Keratinocyte (primary cell): ENCODE measurements around the gene IGFALS. TPM values are rescaled to one million over a fixed set of nuclear protein-coding genes. Genes with fewer than 3 reads are reported as not detected.

Experiments used
- DNase-seq: peaks from one replicate; pipeline ENCODE4 v3.0.0-alpha.2; 2011; ENCODE audit warnings: low read depth, missing footprints, low spot score
- FAIRE-seq: peaks from 2 replicates; lab custom pipeline; 2011; peaks lifted over from hg19 to GRCh38; lab: Jason Lieb, UNC
- H2AFZ ChIP-seq: 2 replicates; pipeline ENCODE4 v1.6.0; 2012; ENCODE audit warnings: low read length, control low read depth, inconsistent platforms; ENCODE audit not compliant: control insufficient read depth
- H3K27ac ChIP-seq: 2 replicates; pipeline ENCODE4 v1.5.1; 2011; ENCODE audit warnings: low read length; ENCODE audit not compliant: control insufficient read depth, insufficient read depth
- H3K27me3 ChIP-seq: 3 replicates; pipeline ENCODE4 v1.6.0; 2011; ENCODE audit warnings: low read length; ENCODE audit not compliant: control insufficient read depth, insufficient read depth; ENCODE audit errors: extremely low read depth
- H3K36me3 ChIP-seq, 2 experiments: 2 replicates in 1 of 2; 3 replicates in 1 of 2; pipeline ENCODE4 v1.5.1; 2011; ENCODE audit warnings: low read length in 2 of 2, mild to moderate bottlenecking in 1 of 2; ENCODE audit not compliant: control insufficient read depth in 2 of 2, insufficient read depth in 2 of 2; ENCODE audit errors: extremely low read depth in 1 of 2
- H3K4me1 ChIP-seq: 3 replicates; pipeline ENCODE4 v1.5.1; 2011; ENCODE audit warnings: low read length; ENCODE audit not compliant: control insufficient read depth, insufficient read depth; ENCODE audit errors: extremely low read depth
- H3K4me2 ChIP-seq: 3 replicates; pipeline ENCODE4 v1.6.0; 2011; ENCODE audit warnings: low read depth, low read length; ENCODE audit not compliant: control insufficient read depth, insufficient read depth; ENCODE audit errors: extremely low read depth
- H3K4me3 ChIP-seq, 3 experiments: fragments of 200-600 bp in 1 of 3; sonication (generic) in 1 of 3; 2 replicates in 2 of 3; 3 replicates in 1 of 3; pipeline ENCODE4 v1.5.1; 2011 to 2016; ENCODE audit warnings: low read length in 3 of 3, mild to moderate bottlenecking in 3 of 3, control low read depth in 2 of 3, inconsistent platforms in 1 of 3, low read depth in 1 of 3, mixed read lengths in 1 of 3, mixed run types in 1 of 3, moderate library complexity in 1 of 3; ENCODE audit not compliant: control insufficient read depth in 2 of 3, insufficient read depth in 2 of 3; ENCODE audit errors: extremely low read depth in 1 of 3
- H3K79me2 ChIP-seq: 2 replicates; pipeline ENCODE4 v1.6.0; 2012; ENCODE audit warnings: low read length; ENCODE audit not compliant: control insufficient read depth, insufficient read depth
- H3K9ac ChIP-seq: 3 replicates; pipeline ENCODE4 v1.6.0; 2011; ENCODE audit warnings: low read length; ENCODE audit not compliant: control insufficient read depth, insufficient read depth; ENCODE audit errors: extremely low read depth
- H3K9me1 ChIP-seq: 3 replicates; pipeline ENCODE4 v1.6.0; 2011; ENCODE audit warnings: low read length; ENCODE audit not compliant: control insufficient read depth, insufficient read depth; ENCODE audit errors: extremely low read depth
- H3K9me3 ChIP-seq: 2 replicates; pipeline ENCODE4 v1.5.1; 2012; ENCODE audit warnings: low read depth, low read length; ENCODE audit not compliant: control insufficient read depth
- H4K20me1 ChIP-seq: 3 replicates; pipeline ENCODE4 v1.6.0; 2011; ENCODE audit warnings: low read length; ENCODE audit not compliant: control insufficient read depth, insufficient read depth; ENCODE audit errors: extremely low read depth
- CTCF ChIP-seq, 3 experiments: IDR thresholded peaks in 1 of 3; conservative IDR thresholded peaks in 1 of 3; optimal IDR thresholded peaks in 1 of 3; 2 replicates in 2 of 3; 3 replicates in 1 of 3; pipeline versions ENCODE3 to v1.5.1; 2011; ENCODE audit warnings: low read length in 3 of 3, mild to moderate bottlenecking in 3 of 3, moderate library complexity in 2 of 3, control low read depth in 1 of 3, inconsistent platforms in 1 of 3; ENCODE audit not compliant: insufficient read depth in 2 of 3; ENCODE audit errors: extremely low read depth in 1 of 3
- EZH2 ChIP-seq: IDR thresholded peaks from one replicate; pipeline ENCODE4 v1.6.1; 2012; ENCODE audit warnings: inconsistent platforms, mild to moderate bottlenecking, low read length, moderate library complexity
- dilution Hi-C: fragments of 300-500 bp; cut with MboI; formaldehyde crosslinking; loops from one replicate; pipeline ENCODE4 v1.7.0; 2020; ENCODE audit warnings: low sequenced_read_pairs; ENCODE audit not compliant: extremely low pct_ligation_motif_present
- polyA plus RNA-seq, 5 experiments: library from polyadenylated mRNA; depleted of rRNA in 3 of 5; stranded (reverse) in 3 of 5; stranded (forward) in 1 of 5; unstranded in 1 of 5; fragments of >200 nt; gene quantifications; 1 replicate in 1 of 5; 2 replicates in 3 of 5; 3 replicates in 1 of 5; pipeline versions ENCODE4 v1.2.1 to v1.2.3, GENCODE V29; 2011 to 2012; ENCODE audit warnings: missing spikeins in 2 of 5, low read depth in 1 of 5, low replicate concordance in 1 of 5

Gene IGFALS
- polyA plus RNA-seq, 1 donor (not counting 4 experiments of a cell fraction or from before 2014, with no cell fraction given), result not detected

- peaks cover 17 to 30% of the 10 kb centered on the region in 2 experiments for H3K36me3 ChIP-seq
- no peaks in the 10 kb centered on the region for H3K9me3 ChIP-seq
- no peaks in the 10 kb centered on the region for H3K79me2 ChIP-seq
- peaks cover 3% of the 10 kb centered on the region for H3K4me1 ChIP-seq
- no peak overlapping the region for H2AFZ ChIP-seq
- no peak for DNase-seq
- H3K27ac ChIP-seq, result no peak overlapping the region
- dilution Hi-C loops, result no loop called here
- TF ChIP-seq CTCF (optimal IDR thresholded peaks at IDR 0.05 in 1 of 3, IDR thresholded peaks at IDR 0.05 in 1 of 3, conservative IDR thresholded peaks at IDR 0.05 in 1 of 3; ENCODE audit: extremely low read depth in 1 of 3, insufficient read depth in 2 of 3, low read length in 3 of 3) (no peak), EZH2 (no peak)
- H3K27me3 ChIP-seq, result no peaks in the 10 kb centered on the region
- no peaks in the 10 kb centered on the region for H4K20me1 ChIP-seq
- no peak overlapping the region for H3K4me2 ChIP-seq
- no peak overlapping the region for H3K9ac ChIP-seq
- H3K9me1 ChIP-seq, result no peaks in the 10 kb centered on the region
- no peak for FAIRE-seq
- no peak overlapping the region for H3K4me3 ChIP-seq
Measured at GRCh38 chr16:1760911-1761310, 32.6 kb downstream of the IGFALS start.

DNA sequence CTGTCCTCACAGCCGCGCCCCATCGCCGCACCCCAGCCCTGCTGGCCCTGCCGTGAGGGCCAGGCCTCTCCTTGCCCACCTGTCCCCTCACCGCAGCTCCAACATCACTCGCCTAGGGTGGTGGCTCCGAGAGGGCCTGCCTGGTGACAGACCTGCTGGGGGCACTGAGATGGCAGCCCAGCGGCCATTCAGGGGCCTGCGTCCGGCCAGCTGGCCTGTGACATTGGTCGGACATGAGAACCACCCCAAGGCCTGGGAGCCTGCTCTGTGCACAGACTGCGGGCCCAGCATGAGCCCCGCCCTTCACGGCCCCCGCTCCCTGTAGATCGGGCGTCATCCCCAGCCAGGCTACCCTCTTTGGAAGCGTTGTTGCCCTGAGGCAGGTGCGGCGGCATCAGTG lies 34.0 kb downstream of the IGFALS start:
- H3K36me3 ChIP-seq, result peaks cover 13 to 23% of the 10 kb centered on the region in 2 experiments
- dilution Hi-C loops, result no loop called here
- TF ChIP-seq EZH2 (no peak), CTCF (optimal IDR thresholded peaks at IDR 0.05 in 1 of 3, IDR thresholded peaks at IDR 0.05 in 1 of 3, conservative IDR thresholded peaks at IDR 0.05 in 1 of 3; ENCODE audit: extremely low read depth in 1 of 3, insufficient read depth in 2 of 3, low read length in 3 of 3) (no peak)
- H3K4me2 ChIP-seq, result no peak overlapping the region
- FAIRE-seq (no peak), DNase-seq (no peak)
- H3K27ac ChIP-seq, result no peak overlapping the region
- no peaks in the 10 kb centered on the region for H4K20me1 ChIP-seq
- H3K79me2 ChIP-seq, result no peaks in the 10 kb centered on the region
- H3K9me3 ChIP-seq, result no peaks in the 10 kb centered on the region
- no peak overlapping the region for H2AFZ ChIP-seq
- H3K9me1 ChIP-seq, result peaks cover 2% of the 10 kb centered on the region
- H3K27me3 ChIP-seq, result no peaks in the 10 kb centered on the region
- peaks cover 15% of the 10 kb centered on the region for H3K4me1 ChIP-seq
- H3K9ac ChIP-seq, result no peak overlapping the region
- H3K4me3 ChIP-seq, result no peak overlapping the region
